Stomach (tissue), 4 donors: ENCODE results near the gene DAB1.

ENCODE experiments used
- EP300 ChIP-seq: sonication (generic); formaldehyde crosslinking; IDR thresholded peaks from one replicate; pipeline ENCODE4 v1.6.1; 2017; ENCODE audit warnings: antibody characterized with exemption
- POLR2A ChIP-seq, 4 donors: fragments of 450-650 bp; IDR thresholded peaks; one replicate each; pipeline ENCODE4 v1.6.1; 2016; ENCODE audit warnings: antibody characterized with exemption in 4 of 4, control low read depth in 2 of 4, mild to moderate bottlenecking in 1 of 4, moderate library complexity in 1 of 4

DNA sequence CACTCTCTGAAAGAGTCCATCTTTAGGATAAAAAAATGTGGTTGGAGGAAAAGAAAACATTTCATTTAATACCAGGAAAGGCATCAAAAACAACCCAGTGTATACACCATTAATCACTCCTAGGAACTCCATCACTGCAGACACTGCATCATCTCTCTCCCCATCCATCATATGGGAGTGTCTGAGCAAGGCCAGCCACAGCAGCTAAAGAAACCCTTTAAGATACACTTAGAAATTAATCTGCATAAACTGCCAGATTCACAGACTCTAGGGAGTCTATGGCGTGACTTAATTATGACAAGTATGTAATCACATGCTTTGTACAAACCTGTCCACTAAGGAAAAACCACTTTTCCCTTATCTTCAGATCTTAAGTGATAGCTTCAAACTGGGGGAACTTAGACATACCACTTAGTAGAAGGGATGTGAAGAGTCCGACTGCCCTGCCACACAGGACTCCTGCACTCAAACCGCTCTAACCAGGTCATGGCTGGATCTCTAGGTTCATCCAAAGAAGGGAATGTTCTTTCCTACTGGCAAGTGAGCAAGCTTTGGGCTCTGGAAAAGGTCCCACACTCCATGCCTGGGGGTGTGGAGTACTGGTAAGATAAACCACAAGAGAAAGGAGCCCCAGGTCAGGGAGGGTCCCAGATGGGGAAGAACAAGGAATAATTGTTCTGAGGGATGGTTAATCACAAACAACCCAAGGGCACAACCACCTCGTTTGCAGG, 397.1 kb downstream of the DAB1 start:
- no peak for TF ChIP-seq POLR2A (IDR thresholded peaks at IDR 0.05)
- TF ChIP-seq EP300: no peak
